NCI-H748 (cell line): ENCODE data around the gene CD58.

Experiments
- DNase-seq: peaks from one replicate; lab custom pipeline; 2025; ENCODE audit not compliant: unreplicated experiment; lab: John Stamatoyannopoulos, UW

The CD58 gene

DNA sequence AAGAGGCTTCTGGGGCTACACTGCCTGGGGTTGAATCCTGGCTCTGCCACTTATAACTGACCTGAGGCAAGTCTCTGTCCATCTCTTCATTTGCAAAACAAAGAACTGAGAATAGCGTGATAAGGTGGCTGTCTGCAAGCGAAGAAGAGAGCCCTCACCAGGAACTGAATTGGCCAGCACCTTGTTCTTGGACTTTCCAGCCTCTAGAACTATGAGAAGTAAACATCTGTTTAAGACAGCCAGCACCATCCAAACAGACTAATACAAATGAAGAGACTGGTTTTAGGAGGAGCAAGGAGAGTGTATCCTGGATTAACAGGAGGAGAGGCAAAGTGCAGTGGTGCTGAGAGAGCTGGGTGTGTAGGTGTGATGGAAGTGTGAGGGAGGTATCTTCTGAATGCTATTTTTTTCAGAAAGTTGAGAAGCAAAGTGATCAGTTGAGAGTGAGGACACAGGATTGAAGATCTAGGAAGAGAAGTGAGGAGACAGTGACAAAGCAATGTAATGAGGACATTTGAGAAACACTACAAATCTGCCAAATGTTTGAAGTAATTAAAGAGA, 59.3 kb downstream of the CD58 start:
- no peak for DNase-seq

GRCh38 chr1:116510361-116510760, 60.5 kb downstream of the CD58 start:
- no peak for DNase-seq

- no peak for DNase-seq
Measured at GRCh38 chr1:116508984-116509980, 61.5 kb downstream of the CD58 start.

DNA sequence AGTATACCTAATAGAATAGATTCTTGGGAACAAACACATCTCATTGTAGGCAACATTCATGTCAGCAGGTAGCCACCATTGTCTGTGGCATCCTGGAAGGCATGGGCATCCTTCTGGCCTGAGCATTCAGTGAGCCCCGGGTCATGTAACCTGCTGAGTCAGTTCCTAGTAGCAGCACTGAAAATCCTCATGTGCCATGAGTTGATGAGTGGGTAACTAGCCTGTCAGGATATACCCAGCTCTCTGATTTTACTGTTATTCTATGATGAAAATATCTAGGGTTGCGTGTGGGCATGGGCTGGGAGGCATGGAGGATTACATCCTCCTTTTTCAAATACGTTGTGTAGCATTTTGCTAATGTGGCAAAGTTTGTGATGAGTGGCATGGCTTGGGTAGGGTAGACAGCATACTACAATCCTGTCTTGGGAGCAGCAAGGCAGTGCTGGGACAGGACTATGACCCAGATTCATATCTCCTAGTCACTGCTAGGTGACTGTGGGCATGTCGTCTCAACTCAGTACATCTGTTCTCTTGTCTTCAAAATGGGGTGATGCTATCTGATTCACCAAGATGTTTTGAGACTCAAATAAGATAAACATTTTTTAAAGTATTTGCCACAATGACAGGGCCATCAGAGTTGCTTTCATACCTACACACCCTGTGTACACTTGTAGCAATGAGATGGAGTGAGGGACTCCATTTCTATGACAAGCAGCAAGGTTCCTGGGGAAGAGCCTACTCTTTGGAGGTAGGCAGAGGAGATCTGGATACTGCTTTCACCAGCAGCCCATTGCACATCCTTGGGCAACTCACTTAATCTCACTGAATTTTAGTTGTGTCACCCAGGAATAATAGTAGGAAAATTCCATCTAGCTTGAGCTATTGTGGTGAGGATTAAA, 62.5 kb downstream of the CD58 start:
- no peak for DNase-seq

DNA sequence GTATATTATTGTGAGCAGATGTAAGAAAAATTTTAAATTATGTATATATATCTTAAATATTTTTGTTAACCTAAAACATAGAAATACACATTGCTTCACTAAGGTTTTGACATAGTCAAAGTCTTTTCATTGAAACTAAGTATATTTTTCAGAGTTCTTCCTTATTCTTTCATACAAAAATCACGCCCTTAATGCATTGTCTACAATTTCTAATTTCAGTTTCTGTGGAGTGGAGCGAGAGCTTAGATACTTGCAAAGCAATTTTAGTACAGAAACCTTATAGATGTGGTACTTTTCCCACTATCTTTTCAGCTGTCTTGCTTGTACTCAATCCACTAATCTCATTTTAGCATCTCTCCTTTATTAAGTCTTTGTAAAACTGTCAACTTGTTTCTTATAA, 63.2 kb downstream of the CD58 start:
- no peak for DNase-seq

GRCh38 chr1:116506132-116507004, 64.5 kb downstream of the CD58 start:
- no peak for DNase-seq

- DNase-seq, result no peak
Measured at GRCh38 chr1:116504308-116505156, 66.3 kb downstream of the CD58 start.

- DNase-seq, result no peak
Measured at GRCh38 chr1:116503546-116504307, 67.1 kb downstream of the CD58 start.

- DNase-seq, result no peak
Measured at GRCh38 chr1:116502671-116503314, 68.0 kb downstream of the CD58 start.

DNA sequence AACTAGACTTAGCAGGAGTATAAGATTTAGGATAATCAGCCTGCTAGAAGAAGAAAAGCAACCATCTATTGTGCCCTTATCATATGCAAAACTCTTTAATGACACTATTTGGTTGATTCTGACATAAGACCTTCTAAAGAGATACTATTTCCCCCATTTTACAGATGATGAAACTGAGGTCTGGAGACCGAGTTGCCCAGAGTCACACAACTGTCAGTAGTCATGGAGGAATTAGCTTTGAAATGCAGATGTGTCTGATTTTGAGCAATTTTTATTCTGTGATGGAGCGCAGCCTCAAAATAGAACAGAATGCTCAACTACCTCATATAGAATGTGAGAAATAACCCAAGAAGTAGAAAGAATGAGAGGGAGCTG, 69.0 kb downstream of the CD58 start:
- DNase-seq, result no peak

- DNase-seq, result no peak
Measured at GRCh38 chr1:116501125-116501869, 69.5 kb downstream of the CD58 start.

DNA sequence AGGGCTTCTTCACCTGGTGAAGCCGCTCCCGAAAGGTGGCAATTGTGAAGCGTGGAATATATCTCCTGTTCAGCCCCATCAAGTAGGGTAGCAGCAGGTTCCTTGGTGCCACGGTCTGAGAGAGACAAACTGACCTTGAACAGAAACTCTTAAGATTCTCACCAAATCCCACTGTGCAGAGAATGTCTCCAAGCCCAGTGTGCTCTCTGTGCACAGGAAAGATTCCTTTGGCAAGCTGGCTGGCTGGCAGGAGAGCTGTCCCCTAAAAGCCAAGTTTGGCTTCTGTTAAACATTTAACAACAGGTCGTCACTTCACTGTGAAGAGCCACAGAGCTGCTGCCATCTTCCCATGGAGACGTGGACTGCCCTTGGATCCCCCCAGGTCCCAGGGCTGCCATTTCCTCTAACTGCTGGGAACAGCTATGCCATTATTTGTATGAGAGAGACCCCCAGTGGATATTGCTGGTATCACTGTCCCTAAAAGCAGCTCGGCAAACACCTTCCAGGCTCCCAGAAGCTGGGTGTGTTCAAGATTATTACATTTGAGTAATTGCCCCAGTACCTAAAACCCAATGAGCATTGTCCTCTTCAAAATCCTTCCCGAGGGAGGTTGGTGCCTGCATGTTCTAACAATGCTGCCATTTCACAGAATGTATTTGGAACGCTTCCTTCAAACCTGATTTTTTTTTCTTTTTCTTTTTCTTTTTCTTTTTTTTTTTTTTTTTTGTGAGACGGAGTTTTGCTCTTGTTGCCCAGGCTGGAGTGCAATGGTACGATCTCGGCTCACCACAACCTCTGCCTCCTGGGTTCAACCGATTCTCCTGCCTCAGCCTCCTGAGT, 71.8 kb downstream of the CD58 start:
- peak; percentile 74 for DNase-seq

- no peak for DNase-seq
Measured at GRCh38 chr1:116497656-116498055, 73.2 kb downstream of the CD58 start.

- no peak for DNase-seq
Measured at GRCh38 chr1:116496898-116497297, 73.9 kb downstream of the CD58 start.

DNA sequence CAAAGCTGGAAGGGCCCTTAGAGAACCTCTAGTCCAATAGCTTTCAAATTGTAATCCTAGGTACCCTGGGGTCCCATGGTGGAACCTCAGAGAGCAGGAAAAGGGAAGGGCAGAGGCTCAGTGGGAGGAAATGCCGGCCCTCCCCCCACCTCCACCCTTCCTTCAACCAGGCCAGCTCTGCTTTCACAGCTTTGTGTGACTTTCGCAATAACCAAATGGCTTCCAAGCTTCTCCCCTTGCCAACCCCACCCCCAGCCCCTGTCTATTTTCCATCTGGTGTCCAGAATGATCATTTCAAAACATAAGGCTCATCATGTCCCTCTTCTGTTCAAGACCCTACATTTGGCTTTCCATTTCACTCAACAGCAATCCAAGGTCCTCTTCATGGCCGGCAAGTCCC, 74.4 kb downstream of the CD58 start:
- DNase-seq, result no peak

GRCh38 chr1:116495535-116495934, 75.3 kb downstream of the CD58 start:
- no peak for DNase-seq

DNA sequence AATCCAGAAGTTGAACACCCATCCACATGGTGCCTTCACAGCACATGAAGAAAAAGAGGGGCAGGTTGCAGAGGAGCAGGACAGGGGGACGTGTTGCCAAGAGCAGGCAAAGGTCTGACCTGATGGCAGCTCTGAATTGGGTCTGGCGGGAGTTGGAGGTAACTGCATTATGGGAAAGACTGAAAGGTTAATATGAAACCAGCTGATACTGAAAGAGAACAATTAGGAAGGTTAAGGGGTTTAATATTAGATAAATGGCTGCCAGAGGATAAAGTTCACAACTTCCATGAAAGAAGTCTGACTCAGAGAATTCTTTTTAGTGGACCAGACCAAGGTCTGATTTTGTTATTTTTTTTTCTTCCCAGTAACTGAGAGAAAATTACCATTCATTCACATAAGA, 76.1 kb downstream of the CD58 start:
- DNase-seq, result no peak
